Keratinocyte (primary cell): ENCODE results near the gene ZNF41. TPM values are rescaled to one million over a fixed set of nuclear protein-coding genes. Genes with fewer than 3 reads are reported as not detected.
"Not testable (repeated sequence)": the region's sequence is repeated elsewhere in the genome, so short reads cannot be mapped to it uniquely, and the experiment has no call there.

Source experiments
- DNase-seq: peaks from one replicate; pipeline ENCODE4 v3.0.0-alpha.2; 2011; ENCODE audit warnings: low read depth, missing footprints, low spot score
- FAIRE-seq: peaks from 2 replicates; lab custom pipeline; 2011; peaks lifted over from hg19 to GRCh38; lab: Jason Lieb, UNC
- H2AFZ ChIP-seq: 2 replicates; pipeline ENCODE4 v1.6.0; 2012; ENCODE audit warnings: low read length, control low read depth, inconsistent platforms; ENCODE audit not compliant: control insufficient read depth
- H3K27ac ChIP-seq: 2 replicates; pipeline ENCODE4 v1.5.1; 2011; ENCODE audit warnings: low read length; ENCODE audit not compliant: control insufficient read depth, insufficient read depth
- H3K27me3 ChIP-seq: 3 replicates; pipeline ENCODE4 v1.6.0; 2011; ENCODE audit warnings: low read length; ENCODE audit not compliant: control insufficient read depth, insufficient read depth; ENCODE audit errors: extremely low read depth
- H3K36me3 ChIP-seq, 2 experiments: 2 replicates in 1 of 2; 3 replicates in 1 of 2; pipeline ENCODE4 v1.5.1; 2011; ENCODE audit warnings: low read length in 2 of 2, mild to moderate bottlenecking in 1 of 2; ENCODE audit not compliant: control insufficient read depth in 2 of 2, insufficient read depth in 2 of 2; ENCODE audit errors: extremely low read depth in 1 of 2
- H3K4me1 ChIP-seq: 3 replicates; pipeline ENCODE4 v1.5.1; 2011; ENCODE audit warnings: low read length; ENCODE audit not compliant: control insufficient read depth, insufficient read depth; ENCODE audit errors: extremely low read depth
- H3K4me2 ChIP-seq: 3 replicates; pipeline ENCODE4 v1.6.0; 2011; ENCODE audit warnings: low read depth, low read length; ENCODE audit not compliant: control insufficient read depth, insufficient read depth; ENCODE audit errors: extremely low read depth
- H3K4me3 ChIP-seq, 3 experiments: fragments of 200-600 bp in 1 of 3; sonication (generic) in 1 of 3; 2 replicates in 2 of 3; 3 replicates in 1 of 3; pipeline ENCODE4 v1.5.1; 2011 to 2016; ENCODE audit warnings: low read length in 3 of 3, mild to moderate bottlenecking in 3 of 3, control low read depth in 2 of 3, inconsistent platforms in 1 of 3, low read depth in 1 of 3, mixed read lengths in 1 of 3, mixed run types in 1 of 3, moderate library complexity in 1 of 3; ENCODE audit not compliant: control insufficient read depth in 2 of 3, insufficient read depth in 2 of 3; ENCODE audit errors: extremely low read depth in 1 of 3
- H3K79me2 ChIP-seq: 2 replicates; pipeline ENCODE4 v1.6.0; 2012; ENCODE audit warnings: low read length; ENCODE audit not compliant: control insufficient read depth, insufficient read depth
- H3K9ac ChIP-seq: 3 replicates; pipeline ENCODE4 v1.6.0; 2011; ENCODE audit warnings: low read length; ENCODE audit not compliant: control insufficient read depth, insufficient read depth; ENCODE audit errors: extremely low read depth
- H3K9me1 ChIP-seq: 3 replicates; pipeline ENCODE4 v1.6.0; 2011; ENCODE audit warnings: low read length; ENCODE audit not compliant: control insufficient read depth, insufficient read depth; ENCODE audit errors: extremely low read depth
- H3K9me3 ChIP-seq: 2 replicates; pipeline ENCODE4 v1.5.1; 2012; ENCODE audit warnings: low read depth, low read length; ENCODE audit not compliant: control insufficient read depth
- H4K20me1 ChIP-seq: 3 replicates; pipeline ENCODE4 v1.6.0; 2011; ENCODE audit warnings: low read length; ENCODE audit not compliant: control insufficient read depth, insufficient read depth; ENCODE audit errors: extremely low read depth
- CTCF ChIP-seq, 3 experiments: IDR thresholded peaks in 1 of 3; conservative IDR thresholded peaks in 1 of 3; optimal IDR thresholded peaks in 1 of 3; 2 replicates in 2 of 3; 3 replicates in 1 of 3; pipeline versions ENCODE3 to v1.5.1; 2011; ENCODE audit warnings: low read length in 3 of 3, mild to moderate bottlenecking in 3 of 3, moderate library complexity in 2 of 3, control low read depth in 1 of 3, inconsistent platforms in 1 of 3; ENCODE audit not compliant: insufficient read depth in 2 of 3; ENCODE audit errors: extremely low read depth in 1 of 3
- EZH2 ChIP-seq: IDR thresholded peaks from one replicate; pipeline ENCODE4 v1.6.1; 2012; ENCODE audit warnings: inconsistent platforms, mild to moderate bottlenecking, low read length, moderate library complexity
- dilution Hi-C: fragments of 300-500 bp; cut with MboI; formaldehyde crosslinking; loops from one replicate; pipeline ENCODE4 v1.7.0; 2020; ENCODE audit warnings: low sequenced_read_pairs; ENCODE audit not compliant: extremely low pct_ligation_motif_present
- polyA plus RNA-seq, 5 experiments: library from polyadenylated mRNA; depleted of rRNA in 3 of 5; stranded (reverse) in 3 of 5; stranded (forward) in 1 of 5; unstranded in 1 of 5; fragments of >200 nt; gene quantifications; 1 replicate in 1 of 5; 2 replicates in 3 of 5; 3 replicates in 1 of 5; pipeline versions ENCODE4 v1.2.1 to v1.2.3, GENCODE V29; 2011 to 2012; ENCODE audit warnings: missing spikeins in 2 of 5, low read depth in 1 of 5, low replicate concordance in 1 of 5

ZNF41 gene
- polyA plus RNA-seq, 1 donor (not counting 4 experiments of a cell fraction or from before 2014, with no cell fraction given), result 5.0 TPM

GRCh38 chrX:47498411-47498810, 15.4 kb upstream of the ZNF41 start:
- TF ChIP-seq CTCF (optimal IDR thresholded peaks at IDR 0.05 in 1 of 3, IDR thresholded peaks at IDR 0.05 in 1 of 3, conservative IDR thresholded peaks at IDR 0.05 in 1 of 3; ENCODE audit: extremely low read depth in 1 of 3, insufficient read depth in 2 of 3, low read length in 3 of 3) (no peak), EZH2 (no peak)

DNA sequence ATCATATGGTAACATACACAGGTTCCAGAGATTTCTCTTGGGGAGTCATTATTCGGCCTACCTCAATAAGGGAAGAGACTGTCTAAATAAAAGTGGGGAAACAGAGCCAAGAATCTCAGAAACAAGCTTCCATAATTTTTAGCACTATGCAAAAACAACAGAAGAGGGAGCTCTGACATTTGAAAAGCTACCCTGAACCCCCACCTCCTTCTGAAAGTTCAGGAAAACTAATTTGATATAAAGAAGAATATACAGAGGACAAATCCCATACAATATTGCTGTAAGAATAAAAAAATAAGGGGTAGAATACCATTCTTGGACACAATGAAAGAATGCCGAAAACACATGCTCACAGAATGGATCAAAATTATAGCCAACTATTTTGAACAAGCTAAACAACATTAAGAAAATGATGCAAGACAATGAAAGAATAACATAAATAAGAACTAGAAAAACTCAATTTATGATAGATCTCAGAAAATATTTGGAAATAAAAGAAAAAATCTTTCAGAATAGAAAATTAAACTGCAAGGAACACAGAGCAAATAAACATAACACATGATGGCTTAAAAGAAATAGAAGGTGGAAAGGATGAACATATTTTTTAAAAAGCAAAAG, 14.4 kb upstream of the ZNF41 start:
- Histone ChIP-seq H3K9me1 (no peaks in the 10 kb centered on the region), H2AFZ (no peak overlapping the region), H3K79me2 (no peaks in the 10 kb centered on the region), H3K4me3 (no peak overlapping the region), H3K36me3 (no peaks in the 10 kb centered on the region), H3K9me3 (no peaks in the 10 kb centered on the region), H3K4me2 (no peak overlapping the region), H3K27me3 (no peaks in the 10 kb centered on the region), H3K4me1 (peaks cover 3% of the 10 kb centered on the region), H3K9ac (no peak overlapping the region), H3K27ac (no peak overlapping the region), H4K20me1 (no peaks in the 10 kb centered on the region)
- no peak for FAIRE-seq
- dilution Hi-C loops, result no loop called here
- DNase-seq, result no peak
- TF ChIP-seq EZH2 (no peak), CTCF (optimal IDR thresholded peaks at IDR 0.05 in 1 of 3, IDR thresholded peaks at IDR 0.05 in 1 of 3, conservative IDR thresholded peaks at IDR 0.05 in 1 of 3; ENCODE audit: extremely low read depth in 1 of 3, insufficient read depth in 2 of 3, low read length in 3 of 3) (peak in 2 of 3 experiments; percentile 20 to 24)

More at GRCh38 chrX:47498411-47498810, 15.4 kb upstream of the ZNF41 start:
- FAIRE-seq, result no peak
- H2AFZ ChIP-seq, result no peak overlapping the region
- H3K36me3 ChIP-seq, result no peaks in the 10 kb centered on the region
- no peak overlapping the region for H3K4me3 ChIP-seq
- no peaks in the 10 kb centered on the region for H3K79me2 ChIP-seq
- H3K4me2 ChIP-seq, result no peak overlapping the region
- H3K4me1 ChIP-seq, result peaks cover 3% of the 10 kb centered on the region
- dilution Hi-C loops, result no loop called here
- DNase-seq, result no peak
- H3K9ac ChIP-seq, result no peak overlapping the region
- H3K27ac ChIP-seq, result no peak overlapping the region
- H3K9me3 ChIP-seq, result no peaks in the 10 kb centered on the region
- H4K20me1 ChIP-seq, result no peaks in the 10 kb centered on the region
- no peaks in the 10 kb centered on the region for H3K9me1 ChIP-seq
- H3K27me3 ChIP-seq, result no peaks in the 10 kb centered on the region

DNA sequence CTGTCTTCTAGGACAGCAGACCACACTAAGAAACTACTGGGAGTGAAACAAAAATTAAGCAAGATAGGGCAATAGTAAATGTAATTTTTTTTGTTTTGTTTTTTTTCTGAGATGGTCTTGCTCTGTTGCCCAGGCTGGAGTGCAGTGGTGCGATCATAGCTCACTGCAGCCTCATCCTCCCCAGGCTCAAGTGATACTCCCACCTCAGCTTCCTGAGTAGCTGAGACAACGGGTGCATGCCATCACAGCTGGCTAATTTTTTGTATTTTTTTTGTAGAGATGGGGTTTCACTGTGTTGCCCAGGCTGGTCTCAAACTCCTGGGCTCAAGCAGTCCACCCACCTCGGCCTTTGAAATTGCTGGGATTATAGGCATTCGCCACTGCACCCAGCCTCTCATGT, 9.1 kb upstream of the ZNF41 start:
- H3K4me2 ChIP-seq, H4K20me1 ChIP-seq, H3K9me3 ChIP-seq, H2AFZ ChIP-seq, H3K79me2 ChIP-seq, dilution Hi-C loops, H3K4me1 ChIP-seq, H3K9ac ChIP-seq, H3K9me1 ChIP-seq, H3K4me3 ChIP-seq, FAIRE-seq, H3K27ac ChIP-seq, H3K36me3 ChIP-seq, DNase-seq, H3K27me3 ChIP-seq: not testable (repeated sequence)
